Measurements from ENCODE around the gene CLDN19. TPM values are rescaled to one million over a fixed set of nuclear protein-coding genes. Genes with fewer than 3 reads are reported as not detected.

CLDN19 gene
- total RNA-seq, 1 donor from 2014 or later = not detected

GRCh38 chr1:42691157-42691498, 48.9 kb downstream of the CLDN19 start:
- intact Hi-C loops (cut with micrococcal nuclease) = no loop called here
- Mint-ChIP-seq H3K27ac (no peak overlapping the region), H3K27me3 (no peaks in the 10 kb centered on the region), H3K9me3 (no peaks in the 10 kb centered on the region), H3K36me3 (ENCODE audit: low read depth) (peaks cover 67% of the 10 kb centered on the region), H3K4me3 (no peak overlapping the region), H3K4me1 (peaks cover 70% of the 10 kb centered on the region)
- DNase-seq = no peak

DNA sequence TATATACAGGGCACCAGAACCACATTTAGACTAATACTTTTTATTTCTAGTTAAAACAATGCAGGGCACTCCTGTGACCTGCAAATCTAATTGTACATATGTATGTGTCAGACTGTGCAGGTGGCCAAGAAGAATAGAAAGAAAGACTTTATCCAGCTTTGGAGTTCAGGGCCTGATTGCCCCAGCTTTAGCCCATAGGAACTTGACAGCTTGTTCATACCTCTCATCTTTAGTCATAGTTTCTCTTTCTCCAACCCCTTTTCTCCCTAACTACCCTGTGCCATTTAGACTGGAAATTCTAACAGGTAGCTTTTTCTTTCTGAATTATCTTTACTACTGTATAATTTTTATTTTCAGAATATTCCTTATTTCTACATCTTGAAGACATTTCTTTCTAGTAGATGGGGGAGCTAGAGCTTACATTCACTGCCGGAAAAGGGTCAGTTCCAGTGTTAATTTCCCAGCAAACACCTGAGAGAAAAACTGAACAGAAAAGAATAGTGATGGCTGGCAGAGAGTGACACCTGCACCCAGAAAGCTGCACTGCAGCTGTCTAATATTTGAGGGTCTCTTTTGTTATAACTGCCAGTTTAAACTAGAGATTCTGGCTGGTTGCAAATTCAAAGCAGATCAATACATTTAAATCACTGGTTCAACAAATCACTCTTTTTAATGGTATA, 49.4 kb downstream of the CLDN19 start:
- Mint-ChIP-seq H3K27me3 (no peaks in the 10 kb centered on the region), H3K36me3 (ENCODE audit: low read depth) (peaks cover 65% of the 10 kb centered on the region), H3K27ac (no peak overlapping the region), H3K4me1 (peaks cover 70% of the 10 kb centered on the region), H3K9me3 (no peaks in the 10 kb centered on the region), H3K4me3 (no peak overlapping the region)
- no peak for DNase-seq
- intact Hi-C loops (cut with micrococcal nuclease) = no loop called here

DNA sequence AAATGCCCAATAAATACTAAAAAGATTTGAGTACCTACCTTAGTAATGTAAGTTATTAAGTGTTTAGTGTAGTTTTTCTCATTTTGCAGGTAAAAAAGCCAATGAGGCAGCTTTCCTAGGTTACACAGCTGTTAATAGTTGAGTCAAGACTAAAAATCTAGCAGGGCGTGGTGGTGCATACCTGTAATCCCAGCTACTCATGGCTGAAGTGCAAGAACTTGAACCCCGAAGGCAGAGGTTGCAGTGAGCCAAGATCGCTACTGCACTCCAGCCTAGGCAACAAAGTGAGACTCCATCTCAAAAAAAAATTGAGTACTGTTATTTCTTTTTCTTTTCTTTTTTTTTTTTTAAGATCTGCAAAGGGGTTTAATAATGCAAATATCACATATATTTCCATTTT, 50.1 kb downstream of the CLDN19 start:
- no peak overlapping the region for H3K4me3 Mint-ChIP-seq
- H3K4me1 Mint-ChIP-seq = peaks cover 71% of the 10 kb centered on the region
- peaks cover 64% of the 10 kb centered on the region for H3K36me3 Mint-ChIP-seq (ENCODE audit: low read depth)
- DNase-seq = no peak
- intact Hi-C loops (cut with micrococcal nuclease) = loop anchor here (10.0 kb wide), 2 partner anchors 155 to 235 kb away; partner anchors contain the start of gene ZNF691
- no peaks in the 10 kb centered on the region for H3K27me3 Mint-ChIP-seq
- no peak overlapping the region for H3K27ac Mint-ChIP-seq
- no peaks in the 10 kb centered on the region for H3K9me3 Mint-ChIP-seq

DNA sequence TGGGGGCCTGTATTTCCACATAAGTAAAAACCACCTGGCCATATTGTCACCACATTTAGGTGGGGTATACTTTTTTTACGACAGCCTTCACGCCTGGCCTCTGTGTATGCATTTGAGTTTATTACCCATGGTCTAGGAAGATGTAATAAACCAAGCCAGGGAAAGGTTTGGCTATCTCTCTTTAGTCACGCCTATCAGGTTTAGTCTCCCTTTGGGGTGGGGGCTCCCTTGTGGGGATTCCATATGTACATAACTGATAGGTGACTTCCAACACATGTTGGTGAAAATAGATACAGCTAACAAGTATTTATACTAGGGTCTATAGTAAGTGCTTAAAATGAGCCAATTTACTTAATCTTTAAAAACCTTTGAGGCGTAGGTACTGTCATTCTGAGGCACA, 53.6 kb downstream of the CLDN19 start:
- no peaks in the 10 kb centered on the region for H3K9me3 Mint-ChIP-seq
- H3K27ac Mint-ChIP-seq = no peak overlapping the region
- intact Hi-C loops (cut with micrococcal nuclease) = loop anchor here (10.0 kb wide), 2 partner anchors 158 to 238 kb away; partner anchors contain the start of gene ZNF691

DNA sequence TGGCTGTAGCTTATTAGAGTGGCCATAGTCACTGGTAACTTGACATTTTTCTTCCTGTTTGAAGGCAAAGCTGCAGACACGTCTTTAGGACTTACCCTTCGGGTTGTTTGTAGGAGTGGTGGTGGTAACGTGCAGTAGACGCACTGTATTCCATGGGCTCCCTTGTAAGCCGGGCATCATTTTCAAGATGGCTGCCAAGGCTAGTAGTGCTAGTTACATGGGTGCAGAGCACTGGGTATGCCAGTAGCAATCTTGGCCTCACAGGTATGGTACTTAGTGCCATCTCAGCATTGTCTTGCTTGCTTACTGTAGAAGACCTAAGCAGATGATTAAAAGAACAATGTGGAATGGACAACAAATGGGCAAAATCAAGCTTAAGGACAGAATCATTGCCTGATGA, 55.9 kb downstream of the CLDN19 start:
- Mint-ChIP-seq H3K4me1 (peaks cover 69% of the 10 kb centered on the region), H3K36me3 (ENCODE audit: low read depth) (peaks cover 56% of the 10 kb centered on the region)

More for the DNA sequence above, 53.6 kb downstream of the CLDN19 start:
- DNase-seq = no peak
- Mint-ChIP-seq H3K27me3 (no peaks in the 10 kb centered on the region), H3K36me3 (ENCODE audit: low read depth) (peaks cover 62% of the 10 kb centered on the region), H3K4me1 (peaks cover 73% of the 10 kb centered on the region), H3K4me3 (peak overlapping the region; percentile 54)

More for the DNA sequence above, 55.9 kb downstream of the CLDN19 start:
- no peaks in the 10 kb centered on the region for H3K9me3 Mint-ChIP-seq
- peak; percentile 66 for DNase-seq
- H3K27ac Mint-ChIP-seq = peak overlapping the region; percentile 83
- H3K27me3 Mint-ChIP-seq = no peaks in the 10 kb centered on the region
- intact Hi-C loops (cut with micrococcal nuclease) = loop anchor here (5.0 to 10.0 kb wide), 4 partner anchors 161 to 347 kb away; partner anchors contain the start of genes FOXJ3, SLC2A1 and ZNF691
- H3K4me3 Mint-ChIP-seq = peak overlapping the region; percentile 94

Other genes starting within 250 kb of the CLDN19 start
- 88.4 and 92.9 TPM in 2 replicates for gene PPIH, start 81.8 kb downstream of the CLDN19 start, total RNA-seq
- 861 and 867 TPM in 2 replicates for gene YBX1, start 57.8 kb downstream of the CLDN19 start, total RNA-seq
- gene P3H1, start 26.8 kb upstream of the CLDN19 start, total RNA-seq = 47.4 and 51.1 TPM in 2 replicates
- 6.2 and 6.3 TPM in 2 replicates for gene C1orf50, start 27.0 kb upstream of the CLDN19 start, total RNA-seq
- gene TMEM269, start 44.8 kb upstream of the CLDN19 start, total RNA-seq = 0.12 TPM in 1 of 2 replicates, not detected in the other
- gene ERMAP, start 76.9 kb upstream of the CLDN19 start, total RNA-seq = 3.5 and 3.8 TPM in 2 replicates
- gene SVBP, start 77.2 kb upstream of the CLDN19 start, total RNA-seq = 7.3 and 10.0 TPM in 2 replicates
- gene ZNF691, start 106.4 kb upstream of the CLDN19 start, total RNA-seq = 9.9 and 11.1 TPM in 2 replicates
- 135 and 144 TPM in 2 replicates for gene SLC2A1, start 218.6 kb upstream of the CLDN19 start, total RNA-seq